ENCODE results near the gene PIGL.

GRCh38 chr17:16222406-16222805 lies 5.4 kb downstream of the PIGL start:
- TF ChIP-seq EZH2 (optimal IDR thresholded peaks at IDR 0.05; ENCODE audit: low read depth, low read length) (no peak), CTCF (IDR thresholded peaks at IDR 0.05; ENCODE audit: low read length) (no peak)

Measured in MM.1S (cell line).